HG03159 (cell line): ENCODE measurements around the gene ZNF175.

ENCODE experiments used
- ATAC-seq: cut with Tn5 transposase; IDR thresholded peaks from one replicate; pipeline ENCODE4 v1.9.1; 2021; ENCODE audit warnings: mild to moderate bottlenecking, moderate library complexity; ENCODE audit not compliant: unreplicated experiment

Gene ZNF175

DNA sequence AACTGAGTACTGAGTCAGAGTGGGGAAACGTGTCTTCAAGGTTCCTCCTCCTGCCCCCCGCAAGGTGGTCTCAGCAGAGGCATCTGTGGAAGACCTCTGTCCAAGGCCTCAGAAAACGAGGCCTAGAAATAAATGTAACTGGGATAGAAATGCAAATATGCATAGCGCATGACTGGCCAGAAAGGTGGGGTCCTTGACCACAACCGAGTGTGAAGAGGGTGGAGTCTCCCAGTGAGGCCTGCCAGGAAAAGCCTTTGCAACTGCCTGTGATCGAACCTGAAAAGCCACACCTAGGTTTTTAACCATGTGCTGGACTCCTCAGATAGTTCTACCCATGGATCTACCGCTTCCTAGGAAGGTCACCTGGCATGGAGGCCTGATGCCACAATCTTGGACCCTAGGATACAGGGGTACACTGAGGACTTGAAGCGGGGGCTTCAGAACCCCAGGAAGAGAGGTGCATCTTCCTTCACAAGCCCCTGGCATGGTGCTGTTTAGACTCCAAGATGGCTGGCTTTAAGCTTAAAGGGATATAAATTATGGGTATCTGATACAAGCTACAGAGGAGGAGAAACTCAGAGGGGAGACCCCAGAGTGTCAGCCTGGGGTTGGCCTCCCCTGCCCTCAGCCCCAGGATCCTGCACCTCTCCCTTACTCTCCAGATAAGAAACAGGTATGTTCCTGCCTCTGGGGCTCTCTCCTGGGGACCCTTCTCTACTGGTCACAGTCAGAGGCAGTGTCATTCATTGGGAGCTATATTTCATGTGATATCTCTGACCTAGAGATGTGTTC lies 21.4 kb upstream of the ZNF175 start:
- no peak for ATAC-seq

DNA sequence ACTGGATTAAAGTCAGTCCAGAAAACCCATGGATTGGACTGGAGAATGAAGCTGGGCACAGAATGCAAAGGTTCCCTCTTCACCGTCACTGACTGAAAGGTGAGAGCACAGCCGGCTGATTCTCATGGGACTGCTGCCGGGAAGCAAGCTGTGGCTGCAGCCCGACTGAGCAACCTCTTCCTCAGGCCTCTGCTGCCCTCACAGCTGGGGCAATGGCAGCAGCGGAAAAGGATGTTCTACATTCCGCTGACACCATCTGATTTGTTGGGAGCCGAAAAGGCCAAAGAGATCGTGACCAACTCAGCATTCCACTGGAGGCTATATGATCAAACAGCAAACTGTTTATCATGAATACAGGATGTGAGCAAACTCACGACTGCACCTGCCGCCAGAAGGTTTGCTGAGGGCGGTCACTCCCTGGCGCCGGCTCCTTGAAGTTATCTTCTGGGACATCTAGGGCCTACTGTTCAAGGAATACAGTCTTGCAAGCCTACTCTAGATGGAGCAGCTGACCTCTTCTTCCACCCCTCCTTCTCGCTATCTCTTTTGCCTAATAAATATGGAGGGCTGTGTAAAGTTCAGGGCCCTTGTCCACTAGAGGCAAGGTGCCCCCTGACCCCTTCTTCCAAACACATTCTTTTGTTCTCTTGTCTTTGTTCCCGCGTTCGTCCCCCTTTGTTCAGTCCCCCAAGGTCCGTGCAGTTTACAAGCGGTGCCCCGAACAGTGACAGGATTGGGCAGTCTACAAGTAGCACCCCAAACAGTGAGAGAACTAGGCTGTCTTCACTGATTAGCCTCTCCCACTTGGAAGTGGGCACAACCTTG lies 20.0 kb upstream of the ZNF175 start:
- no peak for ATAC-seq

DNA sequence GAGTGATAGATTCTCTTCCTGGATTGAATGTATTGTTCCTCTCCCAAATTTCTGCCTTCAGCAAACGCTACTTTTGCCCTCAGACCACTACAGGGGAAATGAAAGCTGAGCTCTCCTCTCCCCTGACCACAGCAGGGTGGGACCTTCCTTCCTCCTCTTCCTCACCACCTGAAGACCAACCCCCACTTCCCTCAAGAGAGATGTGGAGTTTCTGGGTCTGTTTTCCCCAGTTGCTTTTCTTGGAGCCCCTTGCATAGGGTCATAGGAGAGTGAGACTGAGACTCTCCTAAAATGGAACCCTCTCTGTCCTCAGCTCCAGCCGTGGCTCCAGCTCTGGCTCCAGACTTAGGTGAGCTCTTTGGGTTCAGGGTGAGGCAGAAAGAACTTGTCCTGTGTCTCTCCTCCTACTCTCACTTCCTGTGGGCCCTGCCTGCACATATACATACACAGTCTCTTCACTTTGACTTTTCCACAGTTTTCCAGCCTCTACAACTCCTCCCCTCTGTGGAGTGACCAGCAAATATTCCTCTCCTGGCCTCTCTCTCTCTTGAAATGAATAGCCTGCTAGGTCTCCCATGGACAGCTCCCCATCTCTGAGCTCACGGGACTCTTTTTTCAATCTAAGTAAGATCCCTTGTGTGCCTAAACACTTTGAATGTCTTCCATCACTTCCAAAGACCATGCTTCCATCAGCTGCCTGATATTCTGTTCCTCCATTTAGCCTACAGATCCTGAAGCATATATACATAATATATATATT lies 19.2 kb upstream of the ZNF175 start:
- no peak for ATAC-seq

DNA sequence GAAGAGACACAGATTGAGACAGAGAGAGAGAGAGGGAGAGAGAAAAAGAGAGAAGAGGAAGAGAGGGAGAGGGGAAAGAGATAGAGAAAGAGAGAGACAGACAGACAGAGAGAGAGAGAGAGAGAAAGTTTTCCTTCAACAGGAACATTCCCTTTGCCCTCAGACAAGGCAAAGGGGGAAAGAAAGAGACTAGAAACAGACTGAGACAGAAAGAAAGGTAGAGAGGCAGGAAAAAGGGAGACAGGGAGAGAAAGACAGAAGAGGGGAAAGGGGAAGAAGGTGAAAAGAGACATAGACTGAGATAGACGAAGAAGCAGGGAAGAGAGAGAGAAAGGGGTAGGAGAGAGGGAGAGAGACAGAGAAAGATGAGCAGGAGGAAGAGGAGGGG lies 18.5 kb upstream of the ZNF175 start:
- no peak for ATAC-seq

DNA sequence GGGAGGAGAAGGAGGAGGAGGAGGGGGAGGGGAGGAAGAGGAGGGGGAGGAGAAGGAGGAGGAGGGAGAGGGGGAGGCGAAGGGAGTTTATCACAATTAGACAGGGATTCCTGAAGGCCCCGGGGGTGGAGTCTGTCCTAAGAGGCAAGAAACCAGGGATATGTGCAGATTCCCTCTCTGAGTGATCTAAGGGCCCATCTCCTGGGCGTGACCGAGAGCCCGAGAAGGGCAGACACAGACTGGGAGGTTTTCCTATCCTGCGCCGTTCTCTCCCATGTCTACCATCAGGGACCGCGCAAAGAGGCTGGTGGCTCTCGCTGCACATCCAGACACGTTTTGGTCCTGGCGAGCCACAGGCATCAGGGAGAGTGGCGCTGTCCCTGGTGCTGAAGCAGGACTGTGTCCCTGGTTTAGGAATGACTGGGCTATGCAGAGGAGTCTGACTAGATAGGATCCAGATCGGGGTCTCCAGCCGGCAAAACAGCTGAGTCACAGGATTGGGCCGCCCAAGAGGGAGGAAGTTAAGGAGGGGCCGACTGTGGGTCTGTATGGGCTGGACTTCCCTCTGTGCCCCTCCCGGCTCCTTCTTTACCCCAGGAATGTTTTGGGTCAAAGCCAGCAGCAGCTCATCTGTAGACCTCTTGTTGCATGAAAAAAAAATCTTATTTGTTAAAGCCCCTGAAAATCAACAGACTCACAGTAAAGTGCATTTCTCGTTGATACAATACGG lies 17.9 kb upstream of the ZNF175 start:
- no peak for ATAC-seq

DNA sequence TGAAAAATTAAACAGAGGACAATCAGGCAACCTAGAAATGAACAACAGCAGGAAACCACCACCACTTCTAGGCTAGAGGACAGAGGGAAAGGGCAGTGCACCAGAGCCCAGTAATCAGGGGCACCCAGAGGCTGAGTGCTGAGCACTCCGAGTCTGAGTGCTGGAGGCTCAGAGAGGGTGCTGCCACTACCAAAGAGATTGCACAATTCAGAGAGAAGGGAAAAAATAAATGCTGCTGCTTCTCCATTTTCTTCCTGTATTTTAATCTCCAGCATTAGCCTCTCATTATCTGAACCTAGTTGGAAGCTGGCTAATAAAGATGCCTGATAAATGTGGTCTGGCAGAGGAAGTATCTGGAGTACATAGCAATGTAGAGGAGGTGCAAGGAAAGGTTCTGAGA lies 11.8 kb upstream of the ZNF175 start:
- no peak for ATAC-seq

DNA sequence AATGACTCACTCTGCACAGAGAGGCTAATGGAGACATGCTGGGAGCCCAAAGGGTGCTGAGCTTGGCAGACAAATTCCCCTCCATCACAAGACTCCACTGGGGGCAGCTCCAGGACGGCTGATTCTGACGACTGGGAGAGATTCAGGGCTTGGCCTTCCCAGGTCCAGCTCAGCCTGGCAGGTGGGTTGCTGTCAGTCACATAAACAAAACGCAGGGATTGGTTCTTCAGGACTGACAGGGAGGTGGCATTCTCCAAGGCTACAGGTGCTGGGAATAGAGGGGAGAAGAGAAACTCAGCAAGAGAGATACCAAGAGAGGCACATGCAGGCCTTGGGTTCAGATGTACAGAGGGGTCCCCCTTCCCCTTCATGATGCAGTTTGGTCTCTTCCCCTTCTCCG lies 10.7 kb upstream of the ZNF175 start:
- ATAC-seq = no peak

DNA sequence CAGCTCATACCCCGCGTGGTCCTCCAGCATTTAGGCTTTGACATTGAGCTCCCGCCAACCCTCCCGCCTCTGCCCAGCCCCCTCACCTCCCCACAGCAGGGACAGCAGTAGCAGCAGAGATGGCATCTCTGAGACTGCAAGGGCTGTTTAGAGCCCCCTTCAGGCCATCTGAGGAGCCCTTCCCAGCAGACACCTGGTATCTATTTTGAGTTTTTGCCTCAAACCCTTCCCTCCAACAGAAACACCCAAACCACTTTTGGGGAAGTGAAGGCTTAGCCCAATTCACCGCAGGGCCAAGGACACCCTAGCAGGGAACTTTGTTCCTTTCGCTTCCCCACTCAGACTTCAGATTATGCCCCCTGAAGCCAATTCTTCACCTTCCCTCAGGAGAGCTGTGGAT lies 6.3 kb upstream of the ZNF175 start:
- no peak for ATAC-seq

DNA sequence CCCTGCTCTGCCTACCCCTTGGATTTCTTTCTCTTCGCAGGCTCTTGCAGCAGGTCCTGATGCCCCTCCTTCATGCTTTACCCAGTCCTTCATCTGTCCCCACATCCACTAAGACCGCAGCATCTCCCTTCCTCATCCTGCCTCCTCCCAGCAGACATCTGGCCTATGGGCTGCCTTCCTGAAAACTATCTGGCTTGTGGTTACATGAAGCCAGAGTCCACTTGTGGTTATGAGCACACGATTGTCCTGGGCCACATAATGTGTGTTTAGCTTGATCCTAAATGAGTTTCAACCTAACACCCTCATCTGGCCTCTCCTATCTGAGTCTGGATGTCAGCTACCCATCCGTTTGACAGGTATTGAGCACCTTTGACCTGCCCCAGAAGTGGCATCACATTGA lies 5.5 kb upstream of the ZNF175 start:
- no peak for ATAC-seq

DNA sequence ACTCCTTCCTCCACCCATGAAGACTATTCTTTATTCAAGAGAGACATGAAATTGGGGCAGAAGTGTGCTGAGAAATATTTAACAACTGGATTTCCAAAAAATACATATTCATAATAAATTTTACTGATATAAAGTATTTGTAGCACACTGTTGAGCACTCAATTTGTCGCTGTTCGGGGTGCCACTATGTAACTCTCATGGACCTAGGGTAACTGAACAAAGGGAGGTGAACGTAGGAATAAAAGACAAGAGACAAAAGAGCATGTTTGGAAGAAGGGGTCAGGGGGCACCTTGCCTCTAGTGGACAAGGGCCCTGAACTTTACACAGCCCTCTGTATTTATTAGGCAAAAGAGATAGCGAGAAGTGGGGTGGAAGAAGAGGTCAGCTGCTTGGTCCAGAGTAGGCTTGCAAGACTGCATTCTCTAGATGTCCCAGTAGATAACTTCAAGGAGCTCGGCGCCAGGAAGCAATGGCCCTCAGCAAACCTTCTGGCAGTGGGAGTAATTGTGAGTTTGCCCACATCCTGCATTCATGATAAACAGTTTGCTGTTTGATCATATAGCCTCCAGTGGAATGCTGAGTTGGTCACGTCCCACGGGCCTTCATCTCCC lies 4.5 kb upstream of the ZNF175 start:
- ATAC-seq = no peak

DNA sequence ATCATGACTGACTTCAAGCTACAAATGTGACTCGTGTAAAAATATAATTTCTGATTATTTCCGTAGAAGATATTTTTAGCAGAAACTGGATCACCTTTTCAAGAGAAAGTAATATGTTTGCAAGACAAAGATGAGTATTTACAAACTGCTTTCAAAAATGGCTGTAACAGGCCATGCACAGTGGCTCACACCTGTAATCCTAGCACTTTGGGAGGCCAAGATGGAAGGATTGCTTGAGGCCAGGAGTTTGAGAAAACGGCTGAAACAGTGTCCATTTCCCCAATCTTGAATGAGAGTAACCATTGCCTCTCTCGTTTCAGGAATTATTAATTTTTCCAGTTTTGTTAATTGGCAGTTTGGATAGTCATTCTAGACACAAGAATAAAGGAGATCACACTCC lies 3.5 kb upstream of the ZNF175 start:
- ATAC-seq = no peak

DNA sequence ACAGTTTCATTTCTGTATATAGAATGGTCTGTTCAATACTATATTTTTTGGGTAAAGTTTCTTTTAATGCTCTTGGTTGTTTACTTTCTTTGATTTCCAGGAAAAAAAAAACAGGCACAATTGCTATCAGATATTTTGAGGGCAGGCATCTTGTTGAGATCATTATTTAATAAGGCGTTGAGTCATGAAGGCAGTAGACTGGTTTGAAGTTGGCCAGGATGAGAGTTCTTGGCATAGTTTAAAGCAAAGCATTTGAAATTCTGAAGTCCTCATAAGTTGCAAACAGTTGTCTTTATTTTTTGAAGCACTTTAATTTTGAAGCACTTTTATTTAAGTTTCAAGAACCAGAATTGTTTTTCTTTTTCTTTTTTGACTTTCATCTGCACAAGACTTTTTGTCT lies 2.6 kb upstream of the ZNF175 start:
- no peak for ATAC-seq

DNA sequence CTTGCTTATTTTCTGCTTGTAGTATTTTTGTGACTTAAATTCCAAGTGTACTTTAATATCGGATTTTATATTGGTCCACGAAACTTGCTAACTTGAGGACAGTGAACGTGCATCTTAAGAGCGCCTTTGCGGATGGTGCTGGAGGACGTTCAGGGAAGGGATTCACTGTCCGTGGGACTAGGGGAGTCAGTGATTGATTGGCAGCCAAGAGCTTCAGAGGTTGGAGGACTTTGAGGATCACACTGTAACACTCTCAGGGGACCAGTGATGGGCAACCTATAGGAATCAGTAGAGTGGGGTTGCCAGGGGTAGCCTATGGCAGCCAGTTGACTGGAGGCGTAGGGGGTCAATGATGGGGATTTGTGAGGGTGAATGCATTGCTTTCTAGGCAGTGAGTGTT lies 516 bp downstream of the ZNF175 start:
- no peak for ATAC-seq

DNA sequence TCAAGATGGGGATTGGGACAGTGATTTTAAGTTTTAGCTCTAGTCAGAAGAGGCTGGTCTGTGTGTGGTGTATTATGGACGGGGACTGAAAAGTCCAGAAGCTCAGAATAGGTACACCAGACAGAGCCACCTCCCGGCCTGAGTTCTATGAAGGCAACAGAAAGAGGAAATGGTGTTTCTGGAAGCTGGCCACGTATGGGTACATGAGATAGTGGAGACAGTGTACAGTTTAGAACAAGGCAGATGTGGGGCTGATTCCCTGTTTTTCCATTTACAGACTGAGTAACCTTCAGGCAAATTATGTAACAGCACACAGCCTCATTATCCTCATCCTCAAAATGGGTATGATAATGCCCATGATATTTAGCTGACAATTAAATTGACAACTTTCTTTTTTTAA lies 1.3 kb downstream of the ZNF175 start:
- ATAC-seq = no peak

DNA sequence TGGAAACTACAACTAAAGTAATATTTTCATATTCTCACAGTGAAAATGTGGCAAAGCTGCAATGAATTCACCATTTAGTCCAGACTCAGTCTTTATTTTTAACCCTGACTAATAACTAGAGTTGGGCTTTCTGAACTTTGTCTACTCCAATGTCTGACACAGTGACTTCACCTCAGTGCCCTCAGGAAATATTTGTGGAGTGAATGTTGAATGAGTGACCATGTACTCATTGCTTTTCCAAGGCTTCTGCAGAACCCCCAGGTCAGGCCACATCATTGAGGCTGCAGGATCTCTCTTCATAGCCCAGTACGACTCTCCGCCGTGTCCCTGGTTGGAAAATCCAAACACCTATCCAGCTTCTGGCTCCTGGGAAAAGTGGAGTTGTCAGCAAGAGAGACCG lies 1.8 kb downstream of the ZNF175 start:
- ATAC-seq = no peak

DNA sequence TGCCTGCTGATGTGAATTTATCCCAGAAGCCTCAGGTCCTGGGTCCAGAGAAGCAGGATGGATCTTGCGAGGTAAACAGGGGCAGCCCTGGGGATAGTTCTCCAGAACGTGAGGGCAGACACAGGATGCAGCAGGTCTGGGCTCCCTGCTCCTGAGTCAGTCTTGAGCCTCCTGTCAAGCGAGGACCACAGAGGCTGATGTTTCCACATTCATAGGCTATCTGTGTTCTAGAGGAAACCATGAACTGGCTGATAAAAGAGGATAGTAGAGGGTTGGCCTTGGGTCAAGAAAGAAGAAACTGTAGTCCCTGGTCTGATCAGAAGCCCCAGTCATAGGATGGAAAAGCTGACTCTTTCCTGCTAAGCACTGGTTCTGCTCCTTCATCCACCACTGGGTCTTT lies 2.2 kb downstream of the ZNF175 start:
- no peak for ATAC-seq

DNA sequence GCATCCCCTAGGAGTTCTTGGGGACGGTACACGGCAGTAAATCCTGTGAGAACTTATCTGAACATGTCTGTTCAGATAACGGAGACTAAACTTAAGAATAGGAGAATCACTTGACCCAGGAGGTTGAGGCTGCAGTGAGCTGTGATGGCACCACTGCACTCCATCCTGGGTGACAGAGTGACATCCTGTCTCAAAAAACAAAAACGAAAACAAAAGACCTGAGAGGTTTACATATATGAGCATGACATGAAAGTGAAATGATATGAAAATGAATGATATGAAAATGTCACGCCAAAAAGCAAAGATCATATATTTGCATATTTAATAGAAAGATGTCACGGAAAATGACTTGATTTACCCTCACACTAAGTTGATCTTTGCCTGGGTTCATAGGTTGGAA lies 5.8 kb downstream of the ZNF175 start:
- no peak for ATAC-seq

DNA sequence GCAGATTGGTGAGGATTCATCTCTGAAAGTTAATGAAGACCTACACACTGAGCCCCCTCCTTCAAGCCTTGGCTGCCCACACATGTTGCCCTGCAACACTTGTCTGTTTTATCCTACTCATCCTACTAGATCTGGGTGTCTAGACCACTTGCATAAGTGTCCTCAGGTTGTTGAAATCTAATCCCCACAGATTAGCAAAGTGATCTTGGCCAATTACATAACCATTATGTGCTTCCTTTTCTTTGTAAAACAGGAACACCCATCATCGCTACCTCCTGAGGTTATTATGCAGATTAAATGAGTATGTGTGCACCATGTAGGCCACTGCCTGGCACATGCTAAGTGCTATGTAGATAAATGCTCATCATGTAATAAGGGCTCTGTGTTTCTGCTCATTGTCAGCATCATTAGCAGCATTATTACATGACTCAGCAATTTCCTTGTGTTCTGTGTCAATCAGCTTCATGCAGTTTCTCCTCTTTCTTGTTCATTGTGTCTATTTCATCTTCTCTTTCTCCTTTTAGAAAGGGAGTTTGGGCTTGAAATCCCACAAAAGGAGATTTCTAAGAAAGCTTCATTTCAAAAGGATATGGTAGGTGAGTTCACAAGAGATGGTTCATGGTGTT lies 15.1 kb downstream of the ZNF175 start:
- ATAC-seq = no peak

DNA sequence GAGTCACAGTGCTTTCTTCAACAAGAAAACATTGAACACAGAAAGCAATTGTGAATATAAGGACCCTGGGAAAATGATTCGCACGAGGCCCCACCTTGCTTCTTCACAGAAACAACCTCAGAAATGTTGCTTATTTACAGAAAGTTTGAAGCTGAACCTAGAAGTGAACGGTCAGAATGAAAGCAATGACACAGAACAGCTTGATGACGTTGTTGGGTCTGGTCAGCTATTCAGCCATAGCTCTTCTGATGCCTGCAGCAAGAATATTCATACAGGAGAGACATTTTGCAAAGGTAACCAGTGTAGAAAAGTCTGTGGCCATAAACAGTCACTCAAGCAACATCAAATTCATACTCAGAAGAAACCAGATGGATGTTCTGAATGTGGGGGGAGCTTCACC lies 15.7 kb downstream of the ZNF175 start:
- ATAC-seq = no peak
